GM15510 (cell line): ENCODE measurements around the gene TMEM35A.

Experiments used
- POLR2A ChIP-seq: IDR thresholded peaks from 3 replicates; pipeline ENCODE4 v1.6.1; 2011; ENCODE audit warnings: borderline replicate concordance; ENCODE audit not compliant: insufficient read length; ENCODE audit errors: extremely low read depth

Gene TMEM35A, protein sequence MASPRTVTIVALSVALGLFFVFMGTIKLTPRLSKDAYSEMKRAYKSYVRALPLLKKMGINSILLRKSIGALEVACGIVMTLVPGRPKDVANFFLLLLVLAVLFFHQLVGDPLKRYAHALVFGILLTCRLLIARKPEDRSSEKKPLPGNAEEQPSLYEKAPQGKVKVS

DNA sequence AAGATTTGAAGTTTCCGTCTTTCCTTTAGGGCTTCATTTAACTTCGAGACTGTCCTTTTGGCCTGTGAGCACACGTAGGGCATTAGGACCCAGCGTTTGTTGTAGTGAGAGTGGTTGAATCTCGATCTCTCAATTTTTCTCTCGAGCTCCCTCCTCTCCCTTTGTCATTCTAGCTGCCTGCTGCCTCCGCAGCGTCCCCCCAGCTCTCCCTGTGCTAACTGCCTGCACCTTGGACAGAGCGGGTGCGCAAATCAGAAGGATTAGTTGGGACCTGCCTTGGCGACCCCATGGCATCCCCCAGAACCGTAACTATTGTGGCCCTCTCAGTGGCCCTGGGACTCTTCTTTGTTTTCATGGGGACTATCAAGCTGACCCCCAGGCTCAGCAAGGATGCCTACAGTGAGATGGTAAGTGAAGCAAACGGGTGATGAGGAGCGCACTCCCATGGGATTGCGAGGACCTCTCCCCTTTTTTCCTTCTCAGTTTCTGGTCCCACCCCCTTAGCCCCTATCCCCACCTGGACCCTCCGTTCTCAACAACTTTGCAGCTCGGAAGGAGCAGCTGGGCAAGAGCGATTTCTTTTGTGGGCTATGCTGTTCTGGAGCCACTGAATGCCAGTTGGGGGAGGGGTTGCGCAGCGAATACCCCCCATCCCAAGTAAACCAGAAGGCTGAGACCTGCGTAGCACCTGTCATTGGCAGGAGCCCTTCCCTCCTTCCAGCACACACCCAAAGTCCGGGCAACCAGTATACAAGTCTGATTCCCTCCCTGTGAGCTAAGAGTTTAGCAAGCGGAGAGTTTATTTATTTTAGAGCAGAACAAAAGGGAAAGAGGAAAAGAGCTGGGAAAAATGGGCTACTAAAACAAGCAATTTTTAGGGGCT is at the start of gene TMEM35A:
Gene TMEM35A (plus strand): TSS at position 164 of the 883 bp plus-strand sequence. CDS start 124 bp downstream, at position 288.
- TF ChIP-seq POLR2A = no peak

DNA sequence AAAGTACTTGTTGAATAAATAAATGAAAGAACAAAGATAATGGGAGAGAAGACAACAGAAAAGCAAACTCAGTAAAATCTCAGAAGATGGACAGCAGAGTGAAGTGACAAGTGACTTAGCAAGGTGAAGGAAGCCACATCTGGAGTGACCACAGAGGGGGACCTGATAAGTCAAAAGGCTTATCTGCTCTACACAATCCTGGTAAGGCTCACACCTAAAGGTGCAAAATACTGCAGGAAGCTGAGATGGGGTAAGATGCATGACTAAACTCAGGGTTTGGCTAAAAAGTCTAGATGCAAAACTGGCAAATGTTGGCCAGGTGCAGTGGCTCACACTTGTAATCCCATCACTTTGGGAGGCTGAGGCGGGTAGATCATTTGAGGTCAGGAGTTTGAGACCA is 49.0 kb upstream of the TMEM35A start:
- no peak for TF ChIP-seq POLR2A

DNA sequence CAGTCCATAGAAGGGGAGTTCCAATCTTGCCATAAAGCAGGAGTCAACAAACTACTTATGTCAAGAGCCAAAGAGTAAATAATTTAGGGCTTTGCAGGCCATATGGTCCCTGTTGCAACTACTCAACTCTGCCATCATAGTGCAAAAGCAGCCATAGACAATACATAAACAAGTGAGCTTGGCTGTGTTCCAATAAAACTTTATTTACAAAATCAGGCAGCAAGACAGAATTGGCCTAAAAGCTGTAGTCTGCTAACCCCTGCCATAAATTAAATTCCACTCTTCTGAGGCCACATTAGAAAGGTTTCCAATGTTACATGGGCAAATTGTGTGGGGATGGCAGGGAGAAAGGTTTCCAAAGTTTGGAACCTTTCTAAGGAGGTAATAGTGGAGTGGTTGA is 41.4 kb upstream of the TMEM35A start:
- no peak for TF ChIP-seq POLR2A

DNA sequence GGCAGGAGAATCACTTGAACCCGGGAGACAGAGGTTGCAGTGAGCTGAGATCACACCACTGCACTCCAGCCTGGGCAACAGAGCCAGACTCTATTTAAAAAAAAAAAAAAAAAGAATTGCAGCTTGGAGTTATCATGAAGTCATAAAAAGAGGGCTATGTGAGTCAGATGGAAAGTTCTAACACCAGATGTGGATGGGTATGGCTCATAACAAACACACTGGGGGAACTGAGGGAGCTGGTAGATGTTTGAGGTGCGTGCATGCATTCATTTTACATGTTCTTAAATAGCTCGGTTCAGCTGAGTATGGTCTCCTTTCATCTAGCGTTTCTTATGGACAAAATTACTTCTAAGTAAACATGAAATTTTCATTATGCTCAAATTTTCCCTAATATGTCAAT is 38.5 kb upstream of the TMEM35A start:
- no peak for TF ChIP-seq POLR2A

DNA sequence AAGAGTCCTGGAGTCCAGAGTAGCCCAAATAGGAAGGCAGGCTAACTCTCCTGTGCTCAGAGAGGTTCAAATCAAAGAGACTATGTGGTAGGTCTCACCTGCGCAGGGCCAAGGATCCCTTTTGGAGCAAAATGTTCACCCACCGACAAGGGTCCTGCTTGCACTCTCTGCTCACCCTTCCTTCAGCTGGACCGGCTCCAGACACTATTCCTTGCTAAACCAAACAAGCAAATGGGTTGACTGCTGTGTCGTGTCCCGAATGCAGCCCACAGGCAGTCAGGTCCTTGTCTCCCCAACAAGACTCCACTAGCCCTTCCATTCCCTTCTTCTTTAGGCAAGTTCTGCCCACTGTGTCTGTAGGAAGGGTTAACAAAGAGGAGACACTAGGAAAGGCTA is 27.5 kb upstream of the TMEM35A start:
- no peak for TF ChIP-seq POLR2A

DNA sequence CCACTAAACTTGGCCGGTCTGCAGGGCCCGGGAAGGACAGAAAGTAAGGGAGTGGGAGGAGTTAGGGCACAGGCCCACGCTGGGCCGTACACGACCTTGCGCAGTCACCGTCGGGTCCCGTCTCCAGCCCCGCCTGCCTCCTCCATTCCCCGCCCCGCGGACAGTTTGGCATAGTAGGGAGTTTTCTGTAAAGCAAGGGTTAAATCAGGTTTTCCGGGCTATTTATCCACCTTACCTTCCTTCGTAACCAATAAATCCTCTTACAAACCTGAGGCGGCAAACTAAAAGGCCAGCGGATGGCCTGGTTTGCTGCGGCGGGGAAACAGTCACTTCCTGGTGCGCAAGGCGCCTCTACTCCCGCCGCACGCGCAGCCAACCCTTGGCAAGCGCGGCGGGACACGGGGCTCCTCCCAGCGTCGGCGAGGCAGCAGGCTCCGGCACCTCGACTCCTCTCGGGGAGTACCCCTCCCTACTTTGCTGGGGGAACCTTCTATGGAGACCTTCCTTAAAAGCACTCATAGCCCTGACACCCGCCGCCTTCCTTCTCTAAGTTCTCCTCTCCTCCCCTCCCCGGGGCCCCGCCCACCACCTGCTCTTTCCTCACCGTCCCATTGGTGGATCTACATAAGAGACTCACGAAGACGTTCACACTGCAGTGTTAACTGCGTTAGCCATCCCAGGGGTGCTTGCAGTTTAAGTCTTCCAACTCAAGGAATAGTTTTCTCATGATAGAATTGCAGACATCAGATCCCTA is 27.0 kb upstream of the TMEM35A start, which contains the start of gene TRMT2B:
Gene TRMT2B (minus strand): TSS at position 563 of the 754 bp plus-strand sequence. CDS start 9,822 bp downstream, outside the sequence.
- TF ChIP-seq POLR2A = peak; percentile 50

DNA sequence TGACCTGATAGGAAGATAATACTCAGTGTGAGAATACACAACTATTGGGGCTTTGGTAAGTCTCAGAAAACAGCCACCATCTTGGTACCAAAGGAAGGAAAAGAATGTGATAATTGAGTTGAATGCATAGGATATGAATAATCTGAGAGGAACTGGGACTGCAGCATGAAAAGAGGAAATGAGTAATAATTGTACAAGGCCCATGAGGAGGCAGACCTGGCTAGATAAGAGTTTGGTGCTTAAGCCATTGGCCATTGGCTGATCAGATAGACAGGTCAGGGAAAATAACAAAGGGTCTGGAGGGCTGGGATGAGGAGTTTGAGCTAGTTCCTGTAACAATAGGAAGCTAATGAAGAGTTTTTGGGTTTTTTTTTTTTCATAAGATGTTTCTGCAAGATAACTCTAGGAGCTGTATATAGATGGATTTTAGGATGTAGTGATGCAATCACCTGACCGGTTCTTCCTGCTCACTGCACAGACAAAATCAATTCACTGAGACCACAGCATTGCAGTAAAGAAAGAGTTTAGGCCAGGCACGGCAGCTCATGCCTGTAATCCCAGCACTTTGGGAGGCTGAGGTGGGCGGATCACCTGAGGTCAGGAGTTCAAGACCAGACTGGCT is 21.5 kb upstream of the TMEM35A start:
- TF ChIP-seq POLR2A = no peak

DNA sequence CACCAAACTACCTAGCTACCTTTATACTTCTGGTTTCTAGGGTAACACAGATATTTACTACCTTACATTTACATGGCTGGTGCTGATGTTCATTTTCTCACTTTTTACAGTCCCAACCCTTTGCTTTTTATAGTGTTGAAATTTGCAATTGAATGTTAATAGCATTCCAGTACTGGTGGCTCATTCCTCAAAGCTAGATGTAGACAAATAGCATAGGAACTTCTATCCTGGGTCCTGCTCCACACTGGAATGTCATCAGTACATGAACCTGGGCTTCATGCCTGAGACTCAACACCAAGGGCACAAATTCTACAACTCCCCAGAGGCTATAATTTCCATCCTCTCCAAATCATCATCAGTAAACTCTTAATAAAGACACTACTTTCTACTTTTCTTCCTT is 16.5 kb upstream of the TMEM35A start:
- TF ChIP-seq POLR2A = no peak

DNA sequence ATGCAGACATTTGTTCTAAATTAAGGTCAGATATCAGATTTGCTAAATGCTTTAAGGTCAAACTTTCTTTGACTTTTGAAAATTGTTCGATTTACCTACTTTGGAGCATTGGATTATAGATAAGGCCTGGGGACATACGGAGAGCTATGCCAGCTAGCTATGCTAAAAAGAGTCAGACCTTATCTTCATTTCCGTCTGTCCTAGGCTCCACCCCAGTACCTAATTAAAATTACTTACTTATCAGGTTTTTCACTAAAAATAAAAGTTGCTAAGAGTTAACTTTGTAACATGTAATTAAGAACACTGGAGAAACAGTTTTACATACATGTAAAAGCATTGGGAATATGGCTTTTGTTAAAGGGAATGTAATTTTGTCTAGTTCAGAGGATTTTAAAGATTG is 7.1 kb upstream of the TMEM35A start:
- no peak for TF ChIP-seq POLR2A

DNA sequence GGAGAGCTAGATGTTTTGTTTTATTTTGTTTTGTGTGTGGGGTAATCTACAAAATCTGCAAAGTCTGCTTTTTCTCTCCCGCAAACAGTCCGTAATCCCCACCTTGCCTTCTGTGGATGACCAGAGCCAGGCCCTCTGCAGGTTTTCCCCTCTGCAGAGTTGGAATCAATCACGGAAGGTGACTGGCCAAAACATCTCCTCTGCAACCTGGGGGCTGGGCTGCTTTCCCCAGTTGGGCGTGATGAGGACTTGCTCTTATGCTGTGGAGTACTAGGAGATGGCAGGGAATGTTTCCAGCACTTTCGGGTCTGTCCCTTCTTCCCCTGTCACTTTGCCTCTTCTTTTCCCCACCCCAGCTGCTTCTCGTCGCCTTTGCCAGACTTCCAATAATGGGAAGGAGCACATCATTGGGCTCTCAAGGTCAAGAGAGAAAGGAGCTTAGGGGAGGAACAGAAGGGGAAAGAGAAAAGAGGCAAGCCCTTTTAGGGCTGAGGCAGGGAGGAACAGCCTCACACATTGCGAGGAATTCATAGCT is 1.1 kb downstream of the TMEM35A start:
- TF ChIP-seq POLR2A = no peak

DNA sequence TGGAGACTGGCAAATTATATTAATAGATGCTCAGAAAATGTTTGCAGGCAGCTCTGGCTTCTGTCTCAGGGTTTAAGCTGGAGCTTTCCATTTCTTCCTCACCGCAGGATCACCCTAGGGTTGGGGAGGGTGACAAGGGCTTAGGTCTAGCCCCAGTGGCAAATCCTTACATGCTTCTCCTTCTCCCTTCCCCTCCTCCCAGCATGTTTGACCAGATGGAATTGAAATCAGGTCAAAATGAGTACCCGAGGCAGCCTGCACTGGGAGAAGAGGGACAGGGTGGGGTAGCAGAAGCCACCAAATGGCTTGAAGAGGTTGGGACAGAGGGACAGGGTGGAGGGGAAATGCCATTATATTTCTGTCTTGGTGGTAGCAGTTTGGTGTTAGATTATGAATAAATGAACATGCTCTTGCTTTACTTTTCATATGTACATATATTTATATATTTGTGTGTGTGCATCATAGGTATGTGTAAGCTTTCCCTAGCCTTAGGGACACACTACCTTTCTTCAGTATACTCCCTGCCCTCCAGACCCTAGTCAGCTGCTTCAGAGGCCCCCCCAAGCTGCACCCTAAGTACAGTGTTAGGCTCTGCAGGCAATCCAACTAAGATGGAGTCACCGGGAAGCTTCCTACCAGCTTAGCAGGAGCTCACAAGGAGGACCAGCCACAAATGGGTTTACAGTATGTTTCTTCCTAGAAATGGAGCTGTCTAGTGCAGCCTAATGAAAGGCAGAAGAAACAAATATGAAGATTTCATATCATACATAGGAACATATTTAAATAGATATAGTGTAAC is 1.8 kb downstream of the TMEM35A start:
- no peak for TF ChIP-seq POLR2A

DNA sequence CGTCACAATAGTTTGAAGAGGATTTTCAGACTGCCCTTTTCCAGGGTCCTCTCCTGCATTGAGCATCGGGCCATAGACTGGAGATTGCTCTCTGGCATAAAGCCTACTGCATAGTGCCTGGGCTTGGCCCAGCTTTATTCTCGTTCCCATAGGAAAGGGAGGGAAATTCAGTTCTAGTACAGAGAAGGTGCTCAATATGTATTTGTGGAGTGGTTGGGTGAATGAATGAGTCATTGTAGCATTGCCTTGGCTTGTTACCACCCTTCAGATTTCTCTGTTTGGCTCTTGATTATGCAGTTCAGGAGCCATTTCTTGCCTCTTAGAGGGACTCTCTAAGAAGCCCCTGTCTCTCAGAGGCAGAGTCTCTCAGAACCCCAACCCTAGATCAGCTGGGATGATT is 2.6 kb downstream of the TMEM35A start:
- TF ChIP-seq POLR2A = no peak

DNA sequence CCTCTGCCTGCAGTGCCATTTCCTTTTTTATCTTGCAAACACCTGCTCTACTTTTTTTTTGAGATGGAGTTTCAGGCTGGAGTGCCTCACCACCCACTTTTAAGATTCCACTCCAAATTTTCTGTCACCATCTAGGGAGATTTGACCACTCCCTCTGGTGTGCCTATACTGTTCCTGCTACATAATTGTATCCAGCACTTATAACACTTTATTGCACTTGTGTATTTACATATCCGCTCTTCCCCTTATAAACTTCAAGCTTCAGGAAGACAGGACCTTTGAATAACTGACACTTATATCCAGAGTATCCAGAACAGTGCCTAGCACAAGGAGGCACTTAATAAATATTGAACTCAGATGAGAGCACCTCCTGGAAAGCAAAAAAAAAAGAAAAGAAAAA is 13.1 kb downstream of the TMEM35A start:
- TF ChIP-seq POLR2A = no peak

DNA sequence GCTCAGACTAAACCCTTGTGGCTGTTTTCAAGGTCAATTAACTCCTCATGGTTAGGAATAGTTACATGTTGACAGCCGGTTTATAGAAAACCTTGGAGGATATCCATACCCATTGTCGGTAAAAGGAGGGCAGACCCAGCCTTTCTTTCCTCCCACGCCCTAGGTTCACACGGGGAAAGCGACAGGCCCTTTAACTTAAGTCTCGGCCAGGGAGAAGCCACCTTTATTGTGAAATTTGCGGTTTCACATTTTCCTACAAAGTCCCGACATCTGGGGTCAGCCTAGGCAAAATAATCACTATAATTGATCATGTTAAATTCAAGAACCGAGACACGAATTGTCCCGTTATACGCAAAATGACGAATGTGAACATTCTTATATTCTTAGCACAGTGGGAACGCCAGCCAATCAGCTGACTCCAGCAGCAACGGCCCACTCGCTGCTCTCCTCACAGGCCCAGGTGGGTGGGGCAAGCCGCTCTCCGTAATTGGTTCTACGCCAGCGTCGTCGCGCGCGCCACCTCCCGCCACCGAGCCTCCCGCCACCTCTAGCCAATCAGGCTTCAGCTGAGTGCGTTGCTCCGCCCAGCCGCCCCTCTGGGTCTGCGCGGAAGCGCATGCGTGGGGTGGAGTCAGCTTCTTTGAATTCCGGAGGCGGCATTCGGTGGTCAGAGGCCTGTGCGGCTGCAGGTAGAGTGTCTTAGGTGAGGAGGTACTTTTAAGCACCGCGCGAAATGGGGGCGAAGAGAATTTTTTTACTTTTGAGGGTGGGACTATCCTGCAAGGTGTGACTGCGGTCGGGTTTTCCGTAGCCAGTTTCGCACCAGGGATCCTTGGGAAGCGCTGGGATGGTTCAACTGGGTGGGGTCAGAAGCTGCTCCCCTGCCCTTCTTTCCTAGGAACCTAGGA is 19.1 kb downstream of the TMEM35A start, which contains the start of gene CENPI:
Gene CENPI (plus strand): TSS at position 659 of the 908 bp plus-strand sequence. CDS start 2,867 bp downstream, outside the sequence.
- TF ChIP-seq POLR2A = peak; percentile 63
